Suprapubic skin (tissue), 4 donors: Measurements from ENCODE around the gene AAK1. TPM values are rescaled to one million over a fixed set of nuclear protein-coding genes. Genes with fewer than 3 reads are reported as not detected.

Experiments
- DNase-seq, 2 donors: peaks; one replicate each; pipeline ENCODE4 v3.0.0-alpha.2; 2019; ENCODE audit warnings: low spot score in 2 of 2
- H3K27ac ChIP-seq: fragments of 200-600 bp; sonication (generic); one replicate; pipeline ENCODE4 v1.5.1; 2019
- H3K27me3 ChIP-seq: fragments of 200-600 bp; sonication (generic); one replicate; pipeline ENCODE4 v1.5.1; 2019
- H3K36me3 ChIP-seq: fragments of 200-600 bp; sonication (generic); one replicate; pipeline ENCODE4 v1.5.1; 2019
- H3K4me1 ChIP-seq: fragments of 200-600 bp; sonication (generic); one replicate; pipeline ENCODE4 v1.5.1; 2019
- H3K4me3 ChIP-seq: fragments of 200-600 bp; sonication (generic); one replicate; pipeline ENCODE4 v1.5.1; 2019; ENCODE audit warnings: mild to moderate bottlenecking
- H3K9me3 ChIP-seq: fragments of 200-600 bp; sonication (generic); one replicate; pipeline ENCODE4 v1.5.1; 2019
- CTCF ChIP-seq, 2 donors: fragments of 200-600 bp in 1 of 2; fragments of 450-650 bp in 1 of 2; sonication (generic) in 1 of 2; IDR thresholded peaks; one replicate each; pipeline ENCODE4 v1.5.1; 2016 to 2019; ENCODE audit warnings: antibody characterized with exemption in 2 of 2, mild to moderate bottlenecking in 1 of 2, moderate library complexity in 1 of 2
- EP300 ChIP-seq: sonication (generic); formaldehyde crosslinking; IDR thresholded peaks from one replicate; pipeline ENCODE4 v1.6.1; 2017; ENCODE audit warnings: antibody characterized with exemption
- POLR2A ChIP-seq, 2 donors: fragments of 450-650 bp; IDR thresholded peaks; one replicate each; pipeline ENCODE4 v1.6.1; 2017; ENCODE audit warnings: antibody characterized with exemption in 2 of 2, mild to moderate bottlenecking in 2 of 2, moderate library complexity in 2 of 2
- POLR2AphosphoS5 ChIP-seq, 3 donors: sonication (generic); formaldehyde crosslinking; IDR thresholded peaks; one replicate each; pipeline ENCODE4 v1.6.1; 2017; ENCODE audit warnings: antibody characterized with exemption in 3 of 3
- WGBS: methylation state at CpG from one replicate; pipeline ENCODE4 v1.1.5; 2018; 5-methylcytosine and 5-hydroxymethylcytosine counted together
- total RNA-seq, 4 donors: library from RNA; depleted of rRNA; stranded (reverse); fragments of >200 nt; gene quantifications; one replicate each; pipeline ENCODE4 v1.1.0, GENCODE V29; 2016

Gene AAK1
- total RNA-seq, 4 donors from 2014 or later, result 26.4 to 48.4 (median 32.7) TPM

GRCh38 chr2:69645031-69645431 lies 1.5 kb upstream of the AAK1 start:
- no peak for DNase-seq
- peak overlapping the region; percentile 72 for H3K4me3 ChIP-seq
- H3K36me3 ChIP-seq, result no peaks in the 10 kb centered on the region
- 6% methylated on average over 7 of the region's 7 CpGs for WGBS
- no peaks in the 10 kb centered on the region for H3K9me3 ChIP-seq
- peak overlapping the region; percentile 93 for H3K27ac ChIP-seq
- peaks cover 50% of the 10 kb centered on the region for H3K4me1 ChIP-seq
- TF ChIP-seq CTCF (IDR thresholded peaks at IDR 0.05) (no peak), EP300 (no peak), POLR2AphosphoS5 (IDR thresholded peaks at IDR 0.05) (no peak), POLR2A (IDR thresholded peaks at IDR 0.05) (no peak)
- no peaks in the 10 kb centered on the region for H3K27me3 ChIP-seq

GRCh38 chr2:69644506-69644979 lies 1.0 kb upstream of the AAK1 start:
- TF ChIP-seq POLR2A (IDR thresholded peaks at IDR 0.05), result no peak
- no peak for TF ChIP-seq CTCF (IDR thresholded peaks at IDR 0.05)
- no peak for TF ChIP-seq EP300
- TF ChIP-seq POLR2AphosphoS5 (IDR thresholded peaks at IDR 0.05), result no peak
- no peak for DNase-seq
- Histone ChIP-seq H3K4me1 (peaks cover 53% of the 10 kb centered on the region), H3K27me3 (no peaks in the 10 kb centered on the region), H3K4me3 (peak overlapping the region; percentile 72), H3K9me3 (no peaks in the 10 kb centered on the region), H3K36me3 (no peaks in the 10 kb centered on the region), H3K27ac (peak overlapping the region; percentile 93)
- WGBS, result under 1% methylated on average over 13 of the region's 15 CpGs

DNA sequence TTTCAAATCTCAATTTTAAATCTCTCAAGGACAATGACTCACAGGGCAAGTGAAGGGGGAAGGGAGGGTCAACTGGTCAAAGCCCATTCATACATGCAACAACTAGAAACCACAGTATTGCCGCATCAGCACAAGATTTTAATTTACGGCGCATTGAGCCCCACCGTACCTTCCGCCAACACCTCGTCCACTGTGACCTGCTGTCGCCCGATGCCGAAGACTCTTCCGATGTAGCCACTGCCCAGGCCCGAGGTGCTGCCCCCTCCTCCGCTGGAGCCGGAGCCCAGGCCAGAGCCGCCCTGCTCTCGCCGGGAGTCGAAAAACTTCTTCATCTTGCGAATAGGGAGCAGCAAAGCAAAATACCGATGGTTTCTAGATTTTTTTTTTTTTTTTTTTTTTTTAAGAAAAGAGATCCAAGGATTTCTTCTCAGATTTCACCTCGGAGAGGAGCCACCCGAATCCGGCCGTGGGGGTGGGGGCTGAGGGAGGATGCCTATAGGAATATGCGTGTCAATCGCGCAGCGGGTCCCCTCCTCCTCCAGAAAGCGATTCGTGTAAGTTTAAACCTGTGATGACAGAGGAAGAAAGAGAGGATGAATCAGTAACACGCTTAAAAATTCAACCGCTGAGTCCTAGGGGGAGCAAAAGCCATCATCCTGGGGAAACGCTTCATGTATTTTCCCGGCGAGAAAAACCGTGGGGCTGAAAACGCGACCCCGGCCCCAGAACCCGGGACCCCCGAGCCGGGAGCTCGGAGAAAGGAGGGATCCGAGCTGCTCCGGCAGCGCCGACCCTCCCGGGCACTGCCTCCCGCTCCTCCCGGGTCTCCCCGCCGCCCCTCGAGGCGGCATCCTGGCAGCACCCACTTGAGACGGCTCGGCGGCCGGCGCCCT lies 584 bp downstream of the AAK1 start:
- Histone ChIP-seq H3K27ac (peak overlapping the region; percentile 93), H3K4me1 (peaks cover 59% of the 10 kb centered on the region), H3K9me3 (no peaks in the 10 kb centered on the region), H3K27me3 (no peaks in the 10 kb centered on the region), H3K36me3 (no peaks in the 10 kb centered on the region), H3K4me3 (peak overlapping the region; percentile 72)
- DNase-seq, result peak in 1 of 2 donors; percentile 72
- peak in 1 of 3 donors; percentile 12 for TF ChIP-seq POLR2AphosphoS5 (IDR thresholded peaks at IDR 0.05)
- TF ChIP-seq CTCF (IDR thresholded peaks at IDR 0.05), result no peak
- WGBS, result 0% methylated on average over 43 of the region's 58 CpGs

- peaks cover 56% of the 10 kb centered on the region for H3K4me1 ChIP-seq
Observed at GRCh38 chr2:69641887-69642708, 1.4 kb downstream of the AAK1 start.

More at GRCh38 chr2:69641887-69642708, 1.4 kb downstream of the AAK1 start:
- Histone ChIP-seq H3K27ac (peak overlapping the region; percentile 93), H3K36me3 (no peaks in the 10 kb centered on the region), H3K27me3 (no peaks in the 10 kb centered on the region), H3K9me3 (no peaks in the 10 kb centered on the region), H3K4me3 (peak overlapping the region; percentile 72)
- no peak for DNase-seq
- no peak for TF ChIP-seq POLR2AphosphoS5 (IDR thresholded peaks at IDR 0.05)
- no peak for TF ChIP-seq POLR2A (IDR thresholded peaks at IDR 0.05)
- no peak for TF ChIP-seq CTCF (IDR thresholded peaks at IDR 0.05)
- no peak for TF ChIP-seq EP300
- WGBS, result 16% methylated on average over 12 of the region's 12 CpGs
